Suppressor macrophage treated with lipopolysaccharide for 4 hours (primary cell): Measurements from ENCODE around the gene SDK1.

Source experiments
- DNase-seq: peaks from one replicate; pipeline ENCODE4 v3.0.0-alpha.2; 2020

The SDK1 gene

DNA sequence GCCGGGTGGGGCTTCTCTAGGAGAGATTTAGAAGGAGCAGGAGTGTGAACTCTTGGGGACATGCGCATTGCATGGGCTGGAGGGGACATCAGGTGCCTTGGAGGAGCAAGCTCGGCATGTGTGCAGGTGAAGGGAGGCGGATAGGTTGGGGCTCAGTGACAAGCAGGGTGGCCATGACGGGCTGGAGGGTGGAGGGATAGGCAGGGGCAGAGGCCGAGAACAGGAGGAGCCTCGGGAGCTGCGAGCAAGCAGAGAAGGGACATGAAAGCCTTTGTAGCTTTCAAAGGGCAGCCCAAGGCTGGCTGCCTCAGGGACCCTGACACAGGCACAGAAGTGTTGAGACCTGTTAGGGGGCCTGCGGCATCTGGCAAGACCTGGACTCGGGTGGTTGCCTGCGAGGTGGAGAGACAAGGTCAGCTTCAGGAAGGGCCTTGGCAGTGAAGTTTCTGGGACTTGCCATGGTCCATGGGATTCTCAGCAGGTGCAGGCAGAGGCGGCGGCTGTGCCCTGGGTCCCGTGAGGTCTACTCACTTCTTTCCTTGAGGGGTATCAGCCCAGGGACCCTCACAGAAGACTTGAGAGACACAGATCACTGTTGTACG is 664.8 kb downstream of the SDK1 start:
- no peak for DNase-seq

DNA sequence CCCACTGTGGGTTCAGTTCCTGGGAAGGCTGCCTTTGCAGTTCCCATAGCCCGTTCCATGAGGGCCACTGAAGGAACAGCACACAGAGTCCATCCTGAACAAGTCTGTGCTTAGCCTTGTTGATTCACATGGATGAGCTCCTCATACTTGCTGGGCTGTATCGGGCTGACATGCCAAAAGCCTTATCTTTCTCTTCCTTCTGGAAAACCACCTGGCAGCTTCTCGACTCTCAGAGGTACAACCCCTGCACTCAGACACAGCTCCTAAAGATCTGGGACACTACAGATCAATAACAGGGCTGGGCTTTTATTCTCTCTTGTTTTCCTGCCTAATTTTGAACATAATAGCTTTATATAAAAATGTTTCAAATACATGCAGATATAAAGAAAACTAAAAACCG is 667.2 kb downstream of the SDK1 start:
- no peak for DNase-seq

DNA sequence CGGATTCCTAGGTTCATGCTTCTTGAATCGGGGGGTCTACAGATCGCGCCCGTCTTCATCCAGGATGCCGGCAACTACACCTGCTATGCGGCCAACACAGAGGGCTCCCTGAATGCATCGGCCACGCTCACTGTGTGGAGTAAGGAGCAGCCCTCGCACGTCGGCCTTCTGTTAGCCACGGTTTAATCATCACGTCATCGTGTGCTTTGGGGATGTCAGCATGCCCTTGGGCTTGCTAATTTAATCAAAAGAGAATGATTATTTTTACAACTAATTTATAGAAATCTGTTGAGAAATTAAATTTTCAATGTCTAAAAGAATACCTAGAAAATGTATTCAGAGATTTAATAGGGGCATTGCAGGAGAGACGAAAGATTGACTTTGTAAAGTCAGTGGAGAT is 668.2 kb downstream of the SDK1 start:
- no peak for DNase-seq

DNA sequence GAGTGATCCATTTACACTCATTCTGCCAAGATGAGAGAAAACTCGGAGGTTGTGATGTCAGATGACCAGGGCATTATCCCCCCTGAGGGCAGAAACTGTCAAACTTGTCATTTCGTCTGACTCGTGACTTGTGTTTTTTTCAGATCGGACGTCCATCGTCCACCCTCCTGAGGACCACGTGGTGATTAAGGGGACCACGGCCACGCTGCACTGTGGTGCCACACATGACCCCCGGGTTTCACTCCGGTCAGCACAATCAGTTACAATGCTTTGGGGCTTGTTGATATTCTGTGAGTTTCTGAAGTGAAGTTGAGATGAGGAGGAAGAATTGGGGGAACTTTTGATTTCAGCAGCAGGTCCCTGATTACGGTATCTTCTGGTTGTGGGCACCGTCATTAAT is 670.3 kb downstream of the SDK1 start:
- no peak for DNase-seq

DNA sequence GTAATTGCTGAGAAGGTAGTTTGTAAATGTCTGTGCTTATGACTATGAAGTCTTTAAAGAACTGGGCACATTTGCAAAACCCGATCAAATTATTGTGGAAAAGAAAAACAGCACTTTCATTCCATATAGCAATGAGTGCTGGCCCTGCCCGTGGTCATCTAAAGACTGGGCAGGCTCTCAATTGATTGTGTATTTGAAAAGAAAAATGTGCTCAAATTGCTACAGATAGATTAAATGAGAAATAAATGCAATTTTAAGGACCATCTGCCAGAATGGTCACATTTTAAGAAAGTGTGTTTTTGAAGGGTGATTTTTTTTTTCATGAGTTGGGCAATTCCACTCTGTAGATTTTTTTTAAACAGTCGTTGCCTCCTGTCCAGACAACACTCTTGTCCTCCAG is 672.2 kb downstream of the SDK1 start:
- no peak for DNase-seq

DNA sequence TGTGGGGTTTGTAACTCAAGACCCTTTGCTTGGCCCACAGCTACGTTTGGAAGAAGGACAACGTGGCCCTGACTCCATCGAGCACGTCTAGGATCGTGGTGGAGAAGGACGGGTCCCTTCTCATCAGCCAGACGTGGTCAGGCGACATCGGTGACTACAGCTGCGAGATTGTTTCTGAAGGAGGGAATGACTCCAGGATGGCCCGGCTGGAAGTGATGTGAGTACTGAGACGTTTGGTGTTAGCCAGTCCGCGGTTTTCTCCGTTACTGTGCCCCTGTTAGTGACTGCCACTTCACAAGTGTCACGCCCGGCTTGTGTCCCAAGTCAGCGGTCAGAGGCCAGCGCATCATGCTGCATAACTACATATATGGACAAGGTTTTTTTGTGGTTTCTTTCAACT is 673.3 kb downstream of the SDK1 start:
- no peak for DNase-seq

DNA sequence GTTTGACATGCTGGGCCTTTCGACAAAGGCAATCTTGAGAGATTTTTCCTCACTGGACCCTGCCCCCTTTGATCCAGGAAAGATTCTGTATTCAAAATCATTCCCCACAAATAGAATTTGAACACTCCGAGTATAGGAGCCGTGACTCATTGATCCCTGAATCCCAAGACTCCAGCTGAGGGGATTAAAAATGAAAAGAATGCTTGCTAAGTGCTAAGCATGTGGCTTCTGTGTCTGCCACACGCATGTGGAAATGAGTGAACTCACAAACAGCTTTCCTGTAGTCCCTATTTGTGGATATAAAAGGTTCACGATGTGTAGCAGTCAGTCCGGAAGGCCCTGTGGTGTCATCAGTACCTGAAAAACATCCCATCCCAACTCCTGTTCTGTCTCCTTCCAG is 674.3 kb downstream of the SDK1 start:
- no peak for DNase-seq

DNA sequence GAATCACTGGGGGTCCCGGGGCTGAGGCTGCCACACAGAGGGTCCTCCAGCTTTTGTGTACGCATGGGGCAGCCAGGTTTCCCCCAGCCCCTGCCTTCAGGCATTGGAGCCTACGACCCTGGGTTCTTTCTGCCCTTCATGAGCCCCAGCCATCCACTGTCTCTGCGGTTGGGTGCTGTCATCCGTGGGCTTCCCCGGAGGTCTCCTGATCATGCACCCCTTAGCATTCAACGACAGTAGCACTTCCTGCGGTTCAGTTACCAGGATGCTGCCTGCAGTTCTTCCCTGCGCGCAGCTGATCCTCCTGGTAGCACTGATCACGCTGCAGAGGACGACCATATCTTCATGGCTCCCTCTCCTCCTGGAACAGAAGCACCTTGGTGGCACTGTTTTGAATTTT is 676.3 kb downstream of the SDK1 start:
- no peak for DNase-seq

DNA sequence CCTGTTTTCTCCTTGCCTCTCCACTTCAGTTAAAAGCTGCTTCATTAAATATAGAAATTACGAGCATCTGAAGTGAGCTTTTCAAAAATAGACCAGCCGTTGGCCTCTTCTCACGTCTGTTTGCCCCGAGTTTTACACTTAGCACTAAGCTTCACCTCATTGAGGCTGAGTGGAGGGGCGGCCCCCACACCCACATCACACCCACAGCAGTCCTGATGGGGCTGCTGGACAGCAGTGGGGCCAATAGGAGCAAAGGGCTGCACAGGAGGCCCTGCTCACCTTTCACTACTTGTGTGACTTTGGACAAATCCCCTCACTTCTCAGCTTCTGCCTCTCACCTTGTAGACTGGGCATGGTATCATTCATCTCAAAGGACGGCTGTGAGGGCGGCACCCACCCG is 677.8 kb downstream of the SDK1 start:
- DNase-seq: no peak

DNA sequence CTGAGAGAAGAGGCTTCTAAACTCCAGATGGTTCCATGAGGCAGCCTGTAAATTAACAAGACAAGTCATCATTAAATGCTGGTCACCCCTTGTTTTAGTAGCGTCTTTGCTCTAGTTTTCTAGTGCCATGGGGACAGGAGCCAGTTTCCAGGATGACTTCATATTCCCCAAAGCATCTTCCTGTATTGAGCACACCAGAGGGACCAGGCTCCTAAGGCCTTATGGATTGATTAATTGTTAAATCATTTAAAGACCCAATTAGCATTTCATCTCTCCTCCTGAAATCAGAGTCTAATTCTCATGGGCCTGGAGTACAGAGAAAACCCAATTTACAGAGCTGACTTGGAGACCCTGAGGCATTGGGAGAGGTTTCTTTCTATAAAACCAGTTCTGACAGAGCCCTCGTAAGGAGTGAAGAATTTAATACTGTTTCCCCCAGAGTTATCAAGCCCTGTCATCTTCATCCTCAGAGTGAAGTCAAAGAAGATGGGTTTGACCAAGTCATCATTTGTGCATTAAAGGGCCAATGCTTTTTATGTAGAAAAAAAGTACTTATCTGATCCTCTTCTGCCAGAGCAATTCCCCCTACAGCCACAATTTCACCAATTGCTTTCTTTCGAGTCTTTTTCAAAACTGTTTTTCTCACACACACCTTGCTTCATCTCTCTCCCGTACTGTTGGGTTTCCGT is 678.7 kb downstream of the SDK1 start:
- DNase-seq: no peak

DNA sequence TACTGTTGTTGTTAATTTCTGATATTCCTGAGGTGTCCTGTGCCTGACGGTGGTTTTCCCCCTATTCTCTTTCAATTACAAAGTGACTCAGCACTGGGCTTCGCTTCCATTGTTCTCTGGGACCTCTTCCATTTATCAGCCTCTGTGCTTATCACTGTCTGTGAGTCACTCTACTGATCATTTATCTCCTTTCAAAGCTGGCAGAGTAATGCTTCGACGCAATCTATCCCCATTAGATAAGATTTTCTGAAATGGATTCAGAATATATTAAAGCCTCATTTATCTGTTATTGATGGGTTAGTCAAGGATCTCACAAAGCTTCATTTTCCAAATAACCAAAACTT is 679.2 kb downstream of the SDK1 start:
- no peak for DNase-seq

DNA sequence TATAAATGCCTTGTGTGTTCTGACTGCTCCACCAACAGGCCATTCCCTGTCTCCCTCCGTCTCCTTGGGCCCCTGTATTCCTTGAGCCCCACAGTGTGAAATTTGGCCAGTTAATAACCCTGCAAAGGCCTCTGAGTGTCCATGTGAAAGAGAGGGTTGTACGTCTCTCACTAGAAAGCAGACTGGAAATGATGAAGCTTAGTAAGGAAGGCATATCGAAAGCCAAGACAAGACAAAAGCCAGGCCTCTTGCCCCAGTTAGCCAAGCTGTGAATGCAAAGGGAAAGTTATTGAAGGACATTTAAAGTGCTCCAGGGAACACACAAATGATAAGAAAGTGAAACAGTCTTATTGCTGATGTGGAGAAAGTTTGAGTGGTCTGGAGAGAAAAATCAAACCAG is 680.2 kb downstream of the SDK1 start:
- no peak for DNase-seq

DNA sequence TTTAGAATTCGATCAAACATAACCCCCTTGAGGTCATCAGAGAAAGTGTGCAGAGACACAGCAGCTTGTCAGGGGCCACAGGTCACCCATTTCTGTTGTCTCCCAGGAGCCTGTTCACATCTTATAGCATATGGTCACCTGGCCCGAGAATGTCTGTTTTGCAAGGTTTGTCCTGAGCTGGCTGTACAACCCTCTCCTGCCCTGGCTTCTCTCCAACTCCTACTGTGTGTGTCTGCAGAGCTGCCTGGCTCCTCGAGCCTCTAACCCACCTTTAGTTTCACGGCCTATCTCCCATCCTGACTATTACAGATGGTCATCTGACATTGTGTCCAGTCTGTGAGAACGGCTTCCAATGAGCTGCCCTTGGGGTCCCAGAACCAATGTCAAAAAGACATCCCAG is 683.4 kb downstream of the SDK1 start:
- no peak for DNase-seq

DNA sequence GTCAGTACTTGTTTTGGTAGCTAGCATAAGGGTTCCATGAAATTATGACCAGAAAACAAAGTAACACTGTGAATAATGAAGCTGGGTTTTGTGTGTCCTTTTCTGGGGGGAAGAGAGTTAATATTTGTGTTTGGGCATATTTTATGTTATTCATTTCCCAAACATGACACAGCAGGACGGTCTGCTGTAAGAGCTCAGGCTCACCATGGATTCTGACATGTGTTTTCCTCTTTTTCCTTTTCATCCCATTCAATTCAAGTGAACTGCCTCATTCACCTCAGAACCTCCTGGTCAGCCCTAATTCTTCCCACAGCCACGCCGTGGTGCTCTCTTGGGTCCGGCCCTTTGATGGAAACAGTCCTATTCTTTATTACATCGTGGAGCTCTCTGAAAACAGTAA is 685.9 kb downstream of the SDK1 start:
- DNase-seq: no peak

DNA sequence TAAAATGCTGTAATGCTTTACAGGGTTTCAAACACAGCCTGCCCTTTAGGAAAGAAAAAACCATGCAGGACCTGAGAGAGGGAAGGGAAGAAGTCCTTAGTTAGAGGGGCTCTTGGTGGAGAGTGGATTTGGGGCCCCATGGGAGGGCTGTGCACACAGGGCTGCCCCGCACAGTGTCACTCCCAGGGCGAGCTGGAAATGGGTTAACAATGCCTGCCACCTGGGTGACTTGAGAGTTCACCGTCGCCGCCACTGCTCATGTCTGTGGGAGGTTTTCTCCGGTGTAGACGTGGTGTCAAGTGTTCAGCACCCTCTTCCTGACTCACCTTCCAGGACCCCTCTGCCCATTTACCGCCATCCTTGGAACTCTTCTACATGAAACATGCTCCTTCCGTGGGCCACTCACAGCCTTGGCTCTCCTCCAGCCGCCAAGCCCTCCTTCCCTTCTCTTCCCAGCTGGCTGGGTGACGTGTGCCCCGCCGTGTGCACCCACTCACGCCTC is 686.4 kb downstream of the SDK1 start:
- no peak for DNase-seq

DNA sequence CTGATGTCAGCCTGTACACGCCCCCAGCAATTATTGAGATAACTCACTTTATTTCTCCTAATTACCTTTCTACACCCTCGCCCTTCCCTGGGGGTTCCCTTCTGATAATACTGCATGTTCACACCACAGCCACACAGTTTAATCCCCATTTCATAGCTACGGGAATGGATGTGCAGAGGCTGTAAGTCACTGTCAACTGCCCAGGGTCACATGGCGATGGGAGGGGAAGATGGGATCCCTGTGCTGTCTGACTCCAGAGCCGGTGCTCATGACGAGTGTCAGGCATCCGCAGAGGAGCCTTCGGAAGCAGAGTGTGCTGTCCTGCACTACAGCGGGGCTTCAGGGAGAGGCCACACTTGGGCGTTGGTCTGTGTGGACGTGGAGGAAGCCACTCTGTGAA is 688.7 kb downstream of the SDK1 start:
- no peak for DNase-seq

DNA sequence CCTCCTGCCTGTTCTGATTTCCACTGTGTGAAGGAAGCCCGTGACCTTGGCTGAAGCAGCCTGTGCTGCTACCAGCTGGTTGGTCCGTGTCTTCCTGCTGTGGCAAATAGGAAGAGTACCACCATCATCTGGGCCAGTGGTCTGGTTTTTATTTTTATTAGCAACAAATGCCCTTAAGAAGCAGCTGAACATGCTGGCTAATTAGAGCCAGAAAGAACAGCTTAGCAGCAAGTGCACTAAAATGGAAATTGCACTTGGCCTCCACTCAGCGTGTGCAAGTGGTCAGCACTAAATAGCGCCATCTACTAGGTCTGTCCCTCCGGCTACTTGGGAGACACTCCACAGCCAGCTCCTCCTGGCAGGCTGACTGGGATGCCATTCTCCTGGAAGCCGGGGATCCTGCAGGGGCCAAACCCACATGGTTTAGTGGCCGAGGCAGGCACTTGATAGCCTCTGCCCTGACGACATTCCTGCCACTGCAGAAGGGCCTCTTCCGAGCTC is 690.7 kb downstream of the SDK1 start:
- DNase-seq: no peak

DNA sequence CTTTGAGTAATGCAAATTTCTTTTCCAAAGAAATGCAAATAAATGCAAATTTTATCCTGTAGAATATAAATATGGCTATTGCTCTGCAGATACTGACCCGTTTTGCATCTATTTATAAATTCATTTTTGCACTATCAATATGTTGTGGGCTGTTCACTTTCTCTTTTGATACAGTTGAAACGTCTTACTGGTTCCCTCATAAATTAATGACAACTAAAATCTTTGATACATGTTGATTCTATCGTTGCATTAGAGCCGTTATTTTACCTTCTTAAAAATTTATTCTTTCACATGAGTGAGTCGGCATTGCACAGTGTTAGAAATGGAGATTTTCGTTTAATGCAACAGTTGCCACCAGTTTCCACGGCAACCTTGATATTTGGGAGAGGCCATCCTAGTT is 691.8 kb downstream of the SDK1 start:
- DNase-seq: no peak

DNA sequence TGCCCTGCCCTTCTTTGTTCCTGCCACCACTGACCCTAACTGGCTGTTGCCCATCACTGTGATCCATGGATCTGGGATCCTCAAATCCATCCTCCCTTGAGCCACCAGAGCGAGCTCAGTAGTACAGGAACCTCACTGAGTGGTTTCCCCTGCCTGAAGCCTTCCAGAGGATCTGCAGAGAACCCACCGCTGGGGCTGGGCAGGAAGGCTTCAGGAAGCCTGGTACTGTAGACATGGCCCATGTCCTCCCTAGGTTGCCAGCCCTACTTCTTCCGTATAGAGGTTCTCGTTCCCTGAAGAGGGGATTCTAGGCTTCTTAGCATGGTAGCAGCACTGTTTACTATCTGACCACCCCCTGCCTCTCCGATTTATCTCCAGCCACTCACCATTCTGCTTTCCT is 693.7 kb downstream of the SDK1 start:
- DNase-seq: no peak

DNA sequence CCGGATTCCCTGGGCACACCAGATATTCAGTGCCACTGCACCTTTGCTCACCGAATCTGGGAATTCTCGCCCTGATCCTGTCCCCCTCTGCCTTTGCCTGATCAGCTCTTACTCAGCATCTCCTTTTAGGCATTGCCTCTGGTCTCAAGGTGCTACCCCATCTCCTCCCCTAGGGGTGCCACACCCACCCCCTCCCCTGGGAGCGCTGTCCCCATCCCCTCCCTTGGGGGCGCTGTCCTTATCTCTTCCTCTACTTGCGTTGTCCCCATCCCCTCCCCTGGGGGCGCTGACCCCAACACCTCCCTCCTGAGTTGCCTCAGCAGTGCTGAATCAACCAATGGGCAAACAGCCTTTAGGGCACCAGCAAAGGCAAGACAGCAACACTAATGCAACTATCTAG is 694.1 kb downstream of the SDK1 start:
- no peak for DNase-seq

DNA sequence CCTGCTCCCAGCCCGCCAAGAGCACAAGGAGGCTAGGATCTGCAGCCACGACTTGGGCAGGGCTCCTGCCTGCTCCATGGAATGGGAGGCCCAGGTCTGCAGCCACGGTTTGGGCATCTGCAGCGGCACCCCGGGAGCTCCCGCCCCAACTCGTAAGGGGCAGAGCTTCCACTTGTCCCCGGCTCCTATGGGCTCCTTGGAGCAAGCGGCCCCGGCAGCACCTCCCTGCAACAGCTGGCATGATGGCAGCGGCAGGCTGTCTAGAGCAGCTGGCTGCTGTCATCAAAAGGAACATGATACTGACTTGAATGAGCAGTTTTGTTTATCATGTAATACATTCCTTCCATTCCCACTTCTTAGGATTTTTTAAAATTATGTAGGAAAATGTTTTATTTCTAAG is 697.0 kb downstream of the SDK1 start:
- DNase-seq: no peak

DNA sequence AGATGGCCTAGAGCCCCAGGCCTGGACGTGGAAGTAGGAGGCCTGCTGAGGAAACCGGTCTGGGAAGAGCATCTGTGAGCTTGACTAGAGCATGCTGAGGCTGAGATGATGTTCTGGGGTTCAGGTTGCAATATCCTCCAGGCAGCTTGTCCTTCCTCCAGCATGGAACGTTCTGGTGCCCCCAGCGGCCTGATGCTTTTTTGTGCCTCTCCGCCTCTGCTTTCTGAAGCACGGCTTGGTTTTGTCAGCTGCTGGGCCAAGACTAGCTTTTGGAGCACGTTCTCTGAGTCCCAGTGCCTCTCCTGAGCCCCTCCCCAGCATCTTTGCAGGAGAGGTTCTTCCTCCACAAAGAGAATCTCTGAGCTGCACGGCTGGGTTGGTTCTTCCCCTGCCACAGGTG is 699.1 kb downstream of the SDK1 start:
- no peak for DNase-seq

DNA sequence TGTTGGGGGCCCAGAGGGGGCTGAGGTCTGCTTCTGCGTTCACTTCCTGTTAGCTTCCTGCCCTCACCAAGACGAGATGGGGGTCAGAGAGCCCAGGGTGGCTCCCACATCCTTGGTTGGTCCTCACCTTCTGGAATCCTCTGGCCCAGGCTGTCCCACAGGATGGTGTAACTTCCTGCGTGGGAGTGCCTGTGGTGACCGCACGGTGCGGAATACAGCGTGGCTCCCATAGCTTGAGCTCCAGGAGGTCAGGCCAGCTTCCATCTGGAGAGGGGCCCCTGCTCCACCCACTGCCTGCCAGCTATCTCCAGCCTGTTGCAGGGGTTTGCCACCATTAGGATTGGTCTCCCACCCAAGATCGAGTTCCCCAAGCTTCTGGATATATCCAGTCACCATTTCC is 699.9 kb downstream of the SDK1 start:
- DNase-seq: no peak

DNA sequence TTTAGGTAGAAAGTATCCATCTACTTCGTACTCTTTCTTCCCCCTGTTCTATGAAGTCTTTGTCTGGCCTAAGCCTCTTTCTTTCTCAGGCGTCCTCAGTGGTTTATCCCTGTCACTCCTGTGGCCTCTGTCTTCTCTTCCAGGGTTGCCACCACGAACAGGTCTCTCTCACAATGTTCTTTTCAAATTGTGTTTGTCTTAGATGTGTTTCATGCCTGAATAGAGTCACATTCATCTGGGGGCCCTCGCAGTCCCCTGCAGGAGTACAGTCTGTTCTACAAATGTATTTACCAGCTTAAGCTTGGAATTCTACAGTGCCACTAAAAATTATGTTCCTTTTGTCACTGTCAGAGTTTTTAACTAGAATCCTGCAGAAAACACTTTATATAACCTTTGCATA is 700.7 kb downstream of the SDK1 start:
- no peak for DNase-seq

DNA sequence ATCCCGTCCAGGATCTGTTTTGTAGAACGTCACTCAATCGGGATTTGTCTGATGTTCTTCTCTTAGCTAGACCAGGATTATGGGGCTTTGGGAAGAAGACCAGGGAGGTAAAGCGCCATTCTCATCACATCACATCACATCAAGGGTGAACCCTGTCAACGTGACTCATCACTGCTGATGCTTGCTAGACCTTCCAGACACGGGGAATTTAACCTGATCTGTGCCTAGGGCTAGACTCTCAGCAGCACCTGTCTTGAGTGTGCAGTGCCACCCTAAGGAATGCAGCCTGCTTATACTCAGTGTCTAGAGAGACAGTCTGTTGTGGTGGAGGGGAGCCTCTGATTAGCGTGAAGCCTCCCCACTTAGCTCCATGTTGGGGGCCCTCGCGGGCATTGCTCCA is 702.5 kb downstream of the SDK1 start:
- no peak for DNase-seq
